Measurements from ENCODE around the gene GPRC5A.

Gene GPRC5A

DNA sequence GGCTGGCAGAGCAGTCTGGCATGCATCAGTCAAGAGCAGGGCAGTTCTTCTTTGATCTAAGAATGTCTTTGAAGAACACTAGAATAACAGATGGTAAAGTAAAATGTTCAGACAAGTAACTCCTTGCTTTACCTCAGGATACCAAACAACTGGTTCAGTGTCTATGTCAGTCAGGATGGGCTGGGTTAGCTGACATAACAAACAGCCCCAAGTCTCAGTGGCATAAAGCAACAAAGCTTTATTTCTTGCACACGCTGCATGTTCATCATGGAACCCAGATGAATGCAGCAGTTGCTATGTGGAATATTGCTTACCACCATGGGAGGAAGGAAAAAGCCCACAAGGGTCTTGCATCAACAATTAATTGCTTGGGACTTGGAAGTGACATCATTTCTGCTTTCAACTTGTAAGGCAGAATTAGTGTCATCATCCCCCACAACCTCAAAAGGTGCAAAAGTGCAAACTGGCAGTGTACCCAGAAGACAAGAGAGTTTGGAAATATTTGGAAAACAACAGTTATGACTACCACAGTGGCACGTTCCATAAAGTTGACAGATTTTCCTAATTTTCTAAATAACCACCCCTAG lies 39.4 kb downstream of the GPRC5A start:
- no peak overlapping the region for H3K9ac ChIP-seq (ENCODE audit: low read length)
- no peak overlapping the region for H3K27ac ChIP-seq (ENCODE audit: low read length)
- no peaks in the 10 kb centered on the region for H3K79me2 ChIP-seq (ENCODE audit: low read length)
- no peak overlapping the region for H3K4me2 ChIP-seq (ENCODE audit: low read length)
- peaks cover 32% of the 10 kb centered on the region for H3K27me3 ChIP-seq (ENCODE audit: low read depth, low read length)
- H3K36me3 ChIP-seq (replicated peaks; ENCODE audit: low read depth, low read length), result no peaks in the 10 kb centered on the region
- H2AFZ ChIP-seq (ENCODE audit: low read depth, low read length), result no peak overlapping the region
- TF ChIP-seq EZH2phosphoT487 (IDR thresholded peaks at IDR 0.05; ENCODE audit: low read depth), result no peak
- TF ChIP-seq, protein P1, sequence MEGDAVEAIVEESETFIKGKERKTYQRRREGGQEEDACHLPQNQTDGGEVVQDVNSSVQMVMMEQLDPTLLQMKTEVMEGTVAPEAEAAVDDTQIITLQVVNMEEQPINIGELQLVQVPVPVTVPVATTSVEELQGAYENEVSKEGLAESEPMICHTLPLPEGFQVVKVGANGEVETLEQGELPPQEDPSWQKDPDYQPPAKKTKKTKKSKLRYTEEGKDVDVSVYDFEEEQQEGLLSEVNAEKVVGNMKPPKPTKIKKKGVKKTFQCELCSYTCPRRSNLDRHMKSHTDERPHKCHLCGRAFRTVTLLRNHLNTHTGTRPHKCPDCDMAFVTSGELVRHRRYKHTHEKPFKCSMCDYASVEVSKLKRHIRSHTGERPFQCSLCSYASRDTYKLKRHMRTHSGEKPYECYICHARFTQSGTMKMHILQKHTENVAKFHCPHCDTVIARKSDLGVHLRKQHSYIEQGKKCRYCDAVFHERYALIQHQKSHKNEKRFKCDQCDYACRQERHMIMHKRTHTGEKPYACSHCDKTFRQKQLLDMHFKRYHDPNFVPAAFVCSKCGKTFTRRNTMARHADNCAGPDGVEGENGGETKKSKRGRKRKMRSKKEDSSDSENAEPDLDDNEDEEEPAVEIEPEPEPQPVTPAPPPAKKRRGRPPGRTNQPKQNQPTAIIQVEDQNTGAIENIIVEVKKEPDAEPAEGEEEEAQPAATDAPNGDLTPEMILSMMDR (IDR thresholded peaks at IDR 0.05; ENCODE audit: low read depth, low read length), result no peak
- H3K4me3 ChIP-seq (ENCODE audit: low read length), result no peak overlapping the region
- H3K4me1 ChIP-seq (ENCODE audit: low read length), result no peaks in the 10 kb centered on the region
- no peaks in the 10 kb centered on the region for H3K9me3 ChIP-seq (ENCODE audit: insufficient read depth, low read length)
- no peaks in the 10 kb centered on the region for H4K20me1 ChIP-seq (ENCODE audit: insufficient read depth, low read length)

DNA sequence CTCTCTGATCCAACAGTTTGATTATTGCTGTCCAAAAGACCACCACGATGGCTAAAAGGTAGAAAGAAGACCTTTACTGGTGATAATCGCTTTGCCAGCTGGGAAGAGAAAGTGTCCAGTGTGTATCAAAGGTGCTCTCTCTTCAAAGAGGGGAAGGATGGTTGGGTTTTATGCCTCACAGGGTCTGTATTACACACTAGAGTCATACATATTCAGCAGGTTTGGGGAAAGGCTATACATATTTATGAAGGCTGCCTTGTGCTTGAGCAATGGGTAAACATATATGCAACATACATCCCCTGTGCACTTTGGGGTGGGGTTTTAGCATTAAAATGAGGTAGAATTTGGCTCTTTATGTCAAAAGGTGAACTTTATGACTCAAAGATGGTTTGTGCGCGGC lies 42.4 kb downstream of the GPRC5A start:
- Histone ChIP-seq H3K9me3 (ENCODE audit: insufficient read depth, low read length) (no peaks in the 10 kb centered on the region), H3K27ac (ENCODE audit: low read length) (no peak overlapping the region), H4K20me1 (ENCODE audit: insufficient read depth, low read length) (no peaks in the 10 kb centered on the region), H3K9ac (ENCODE audit: low read length) (no peak overlapping the region), H3K4me3 (ENCODE audit: low read length) (no peak overlapping the region), H3K36me3 (replicated peaks; ENCODE audit: low read depth, low read length) (no peaks in the 10 kb centered on the region), H3K4me2 (ENCODE audit: low read length) (no peak overlapping the region), H3K4me1 (ENCODE audit: low read length) (no peaks in the 10 kb centered on the region), H3K27me3 (ENCODE audit: low read depth, low read length) (peaks cover 32% of the 10 kb centered on the region), H3K79me2 (ENCODE audit: low read length) (no peaks in the 10 kb centered on the region), H2AFZ (ENCODE audit: low read depth, low read length) (no peak overlapping the region)
- TF ChIP-seq, protein P1 (IDR thresholded peaks at IDR 0.05; ENCODE audit: low read depth, low read length), result no peak
- TF ChIP-seq EZH2phosphoT487 (IDR thresholded peaks at IDR 0.05; ENCODE audit: low read depth), result no peak

DNA sequence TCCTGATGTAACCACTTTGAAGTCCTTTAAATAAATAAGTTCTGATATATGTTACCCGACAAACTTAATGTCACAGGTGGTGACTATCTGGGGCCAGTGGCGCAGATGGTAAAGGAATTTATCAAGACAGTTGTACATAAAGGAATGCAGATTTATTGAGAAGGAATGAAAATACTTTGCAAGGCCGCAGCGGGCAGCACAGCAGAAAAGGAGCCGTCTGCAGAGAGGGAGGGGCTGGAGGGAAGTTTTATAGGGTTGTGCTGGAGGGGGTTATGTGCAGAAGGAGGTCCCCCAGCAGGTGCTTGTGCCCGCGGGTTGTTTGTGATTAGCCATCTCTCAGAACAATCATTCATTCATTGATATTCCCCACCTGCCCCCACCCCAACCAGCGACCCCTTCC lies 43.2 kb downstream of the GPRC5A start:
- no peak overlapping the region for H3K4me3 ChIP-seq (ENCODE audit: low read length)
- no peaks in the 10 kb centered on the region for H3K79me2 ChIP-seq (ENCODE audit: low read length)
- H2AFZ ChIP-seq (ENCODE audit: low read depth, low read length), result no peak overlapping the region
- no peaks in the 10 kb centered on the region for H4K20me1 ChIP-seq (ENCODE audit: insufficient read depth, low read length)
- peaks cover 40% of the 10 kb centered on the region for H3K27me3 ChIP-seq (ENCODE audit: low read depth, low read length)
- no peak overlapping the region for H3K9ac ChIP-seq (ENCODE audit: low read length)
- H3K9me3 ChIP-seq (ENCODE audit: insufficient read depth, low read length), result no peaks in the 10 kb centered on the region
- H3K36me3 ChIP-seq (replicated peaks; ENCODE audit: low read depth, low read length), result no peaks in the 10 kb centered on the region
- H3K4me2 ChIP-seq (ENCODE audit: low read length), result no peak overlapping the region
- no peak overlapping the region for H3K27ac ChIP-seq (ENCODE audit: low read length)
- no peak for TF ChIP-seq EZH2phosphoT487 (IDR thresholded peaks at IDR 0.05; ENCODE audit: low read depth)
- TF ChIP-seq, protein P1 (IDR thresholded peaks at IDR 0.05; ENCODE audit: low read depth, low read length), result no peak
- no peaks in the 10 kb centered on the region for H3K4me1 ChIP-seq (ENCODE audit: low read length)

DNA sequence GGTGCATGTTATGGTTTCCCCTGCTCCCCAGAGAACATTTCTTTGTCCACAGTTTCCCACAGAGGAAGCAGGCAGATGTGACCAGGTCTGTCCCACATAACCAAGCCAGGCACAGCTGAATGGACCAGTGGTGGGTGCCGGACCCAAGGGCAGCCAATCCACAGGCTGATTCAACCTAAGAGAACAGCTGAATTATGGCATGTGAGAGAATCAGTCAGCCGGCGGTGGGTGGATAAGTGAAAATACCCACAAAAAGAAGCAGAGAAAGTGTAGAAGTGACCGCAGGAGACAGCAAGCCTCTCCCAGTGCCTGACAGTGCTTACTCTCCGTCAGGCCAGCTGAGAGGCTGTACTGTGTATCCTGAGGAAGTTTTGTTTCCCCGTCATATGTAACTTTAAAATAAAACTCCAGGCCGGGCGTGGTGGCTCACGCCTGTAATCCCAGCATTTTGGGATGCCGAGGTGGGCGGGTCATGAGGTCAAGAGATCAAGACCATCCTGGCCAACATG lies 45.7 kb downstream of the GPRC5A start:
- no peaks in the 10 kb centered on the region for H3K79me2 ChIP-seq (ENCODE audit: low read length)
- no peak overlapping the region for H3K9ac ChIP-seq (ENCODE audit: low read length)
- H3K9me3 ChIP-seq (ENCODE audit: insufficient read depth, low read length), result no peaks in the 10 kb centered on the region
- TF ChIP-seq, protein P1 (IDR thresholded peaks at IDR 0.05; ENCODE audit: low read depth, low read length), result no peak
- no peak for TF ChIP-seq EZH2phosphoT487 (IDR thresholded peaks at IDR 0.05; ENCODE audit: low read depth)
- no peak overlapping the region for H2AFZ ChIP-seq (ENCODE audit: low read depth, low read length)
- H3K4me1 ChIP-seq (ENCODE audit: low read length), result no peaks in the 10 kb centered on the region
- no peak overlapping the region for H3K4me3 ChIP-seq (ENCODE audit: low read length)
- H3K4me2 ChIP-seq (ENCODE audit: low read length), result no peak overlapping the region
- peaks cover 36% of the 10 kb centered on the region for H3K27me3 ChIP-seq (ENCODE audit: low read depth, low read length)
- H3K36me3 ChIP-seq (replicated peaks; ENCODE audit: low read depth, low read length), result no peaks in the 10 kb centered on the region
- no peak overlapping the region for H3K27ac ChIP-seq (ENCODE audit: low read length)
- no peaks in the 10 kb centered on the region for H4K20me1 ChIP-seq (ENCODE audit: insufficient read depth, low read length)
